Islet precursor cell (in vitro differentiated cells): ENCODE data around the gene RASD2.

Experiments
- DNase-seq: peaks from one replicate; pipeline ENCODE4 v3.0.0-alpha.2; 2018

RASD2 gene

DNA sequence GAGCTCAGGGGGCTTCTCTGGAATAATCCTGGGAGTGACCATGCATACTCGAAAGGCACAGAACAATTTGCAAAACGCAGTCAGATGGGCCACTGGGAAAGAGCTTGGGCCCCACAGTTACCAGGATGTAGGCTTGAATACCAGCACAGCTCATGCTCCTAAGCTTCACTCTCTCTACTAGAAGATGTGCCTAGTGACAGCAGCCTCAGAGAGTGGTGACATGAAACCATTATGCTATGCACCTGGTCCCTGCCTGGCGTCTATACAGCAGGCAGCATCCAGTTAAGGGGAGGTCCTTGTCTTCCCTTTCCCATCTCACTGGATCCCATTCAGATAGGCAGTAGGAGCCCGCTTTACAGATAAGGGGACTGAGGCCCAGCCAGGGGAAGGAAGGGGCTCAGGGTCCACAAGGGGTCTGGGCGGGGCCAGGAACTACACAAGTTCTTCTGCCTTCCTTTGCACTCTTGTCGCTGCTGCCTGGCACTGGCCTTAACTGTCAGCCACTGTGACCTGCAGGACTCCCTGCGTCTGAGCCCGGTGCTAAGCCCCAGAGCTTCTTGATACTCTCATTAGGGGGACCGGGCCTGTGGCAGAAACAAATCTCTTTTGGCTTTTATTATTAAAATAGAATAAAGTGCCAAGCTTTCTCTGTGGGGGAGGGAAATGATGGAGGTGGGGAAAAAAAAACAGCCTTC is 21.2 kb upstream of the RASD2 start:
- no peak for DNase-seq

DNA sequence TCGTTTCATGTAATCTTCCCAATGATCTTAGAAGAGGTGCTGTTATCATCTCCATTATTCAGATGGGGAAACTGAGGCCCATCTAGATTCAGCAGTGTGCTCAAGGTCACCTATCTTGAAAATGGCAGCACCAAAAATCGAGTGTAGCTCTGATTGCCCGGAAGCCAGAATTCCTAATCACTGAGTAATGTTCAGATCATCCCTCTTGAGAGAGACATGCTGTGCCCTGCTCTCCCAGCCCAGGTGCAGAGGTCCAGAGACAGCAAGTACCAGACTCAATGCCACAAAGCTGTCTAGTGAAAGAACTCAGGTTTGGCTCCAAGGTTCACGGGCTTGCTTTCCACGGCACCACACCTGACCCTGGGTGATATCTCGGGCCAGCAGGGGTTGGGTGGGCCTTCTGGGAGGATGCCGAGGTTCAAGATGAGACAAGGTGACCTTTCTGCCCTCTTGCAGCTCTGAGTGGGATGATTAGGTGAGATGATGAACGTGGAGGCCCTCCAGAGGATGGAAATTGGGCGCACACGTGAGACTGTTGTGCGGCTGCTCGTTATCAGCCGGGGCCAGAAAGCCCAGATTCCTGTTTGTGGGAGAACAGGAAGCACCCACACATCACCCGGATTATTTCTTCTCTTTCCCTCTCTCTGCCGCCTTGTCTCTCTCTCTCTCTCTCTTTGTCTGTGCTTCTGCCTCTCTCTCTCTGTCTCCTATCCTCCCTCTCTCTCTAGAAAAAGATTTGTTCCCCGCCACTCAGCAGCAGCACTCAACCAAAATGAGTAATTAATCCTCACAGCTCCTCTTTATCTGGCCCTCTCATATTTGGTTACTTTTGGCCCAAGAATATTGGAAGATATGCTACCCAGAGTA is 19.0 kb upstream of the RASD2 start:
- DNase-seq = no peak

DNA sequence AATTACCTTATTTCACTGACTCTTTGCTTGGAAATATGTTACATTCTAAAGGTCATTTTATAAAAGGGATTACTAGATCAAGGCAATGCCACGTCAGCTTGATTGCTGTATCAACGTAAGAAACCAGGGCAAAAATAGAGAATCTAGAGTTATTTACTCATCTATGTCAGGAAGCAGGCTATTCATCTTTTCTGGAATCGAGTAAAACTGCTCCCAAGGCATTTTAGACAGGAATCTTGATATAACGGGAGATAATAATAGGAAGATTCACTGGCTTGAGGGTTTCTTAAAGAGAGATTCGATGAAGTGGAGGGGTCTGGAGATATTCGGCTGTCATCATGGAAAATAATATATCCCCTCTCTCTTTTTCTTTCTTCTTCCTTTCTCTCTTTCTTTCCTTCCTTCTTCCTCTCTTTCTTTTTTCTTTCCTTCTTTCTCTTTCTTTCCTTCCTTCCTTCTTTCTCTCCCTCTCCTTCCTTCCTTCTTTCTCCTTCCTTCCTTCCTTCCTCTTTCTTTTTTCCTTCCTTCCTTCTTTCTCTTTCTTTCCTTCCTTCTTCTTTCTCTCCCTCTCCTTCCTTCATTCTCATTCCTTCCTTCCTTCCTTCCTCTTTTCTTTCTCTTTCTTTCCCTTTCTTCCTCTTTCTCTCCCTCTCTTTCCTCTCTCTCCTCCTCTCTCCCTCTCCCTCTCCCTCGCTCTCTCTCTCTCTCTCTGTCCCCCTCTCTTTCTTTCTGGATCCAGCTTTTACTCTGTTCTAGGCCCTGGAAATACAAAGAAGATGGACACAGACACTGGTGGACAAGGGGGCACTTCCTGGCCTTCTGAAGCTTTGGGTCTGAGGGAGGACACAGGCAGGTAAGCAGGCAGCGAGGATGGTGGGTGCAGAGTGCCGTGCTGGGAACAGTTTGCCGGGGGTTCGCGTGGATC is 18.1 kb upstream of the RASD2 start:
- no peak for DNase-seq

DNA sequence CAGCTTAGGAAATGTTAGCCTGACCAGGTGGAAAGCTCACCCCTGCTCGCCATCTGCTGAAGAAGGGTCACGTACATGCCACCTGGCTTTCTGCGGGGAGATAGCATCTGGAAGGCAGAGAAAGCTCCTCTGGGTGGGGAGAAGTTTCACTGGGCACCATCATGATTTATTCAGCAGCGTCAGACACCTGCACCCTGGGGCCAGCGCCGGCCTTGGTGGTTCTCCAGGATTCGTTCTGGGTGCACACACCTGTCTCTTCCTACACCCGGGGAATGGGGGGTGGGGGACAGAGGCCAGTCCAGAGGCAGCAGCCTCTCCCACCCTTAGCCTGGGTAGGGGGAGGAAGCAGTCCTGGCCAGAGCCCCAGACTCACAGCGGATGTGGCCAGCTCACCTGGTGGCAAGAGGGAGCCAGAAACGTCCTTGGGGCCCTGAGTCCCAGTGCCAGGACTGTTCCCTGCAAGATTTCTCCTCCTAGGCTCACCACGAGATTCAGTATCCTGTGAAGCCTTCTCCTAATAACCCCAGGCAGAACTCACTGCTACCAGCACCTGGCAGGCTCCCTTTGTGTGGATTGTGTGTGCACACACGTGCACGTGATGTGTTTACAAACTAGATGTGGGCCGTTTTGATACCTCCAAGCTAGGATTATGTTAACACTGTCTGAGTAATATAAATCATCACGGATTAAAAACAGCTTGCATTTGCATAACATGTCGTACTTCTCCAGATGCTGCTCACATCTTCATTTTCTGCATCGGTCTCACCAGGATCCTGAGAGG is 17.3 kb upstream of the RASD2 start:
- no peak for DNase-seq

DNA sequence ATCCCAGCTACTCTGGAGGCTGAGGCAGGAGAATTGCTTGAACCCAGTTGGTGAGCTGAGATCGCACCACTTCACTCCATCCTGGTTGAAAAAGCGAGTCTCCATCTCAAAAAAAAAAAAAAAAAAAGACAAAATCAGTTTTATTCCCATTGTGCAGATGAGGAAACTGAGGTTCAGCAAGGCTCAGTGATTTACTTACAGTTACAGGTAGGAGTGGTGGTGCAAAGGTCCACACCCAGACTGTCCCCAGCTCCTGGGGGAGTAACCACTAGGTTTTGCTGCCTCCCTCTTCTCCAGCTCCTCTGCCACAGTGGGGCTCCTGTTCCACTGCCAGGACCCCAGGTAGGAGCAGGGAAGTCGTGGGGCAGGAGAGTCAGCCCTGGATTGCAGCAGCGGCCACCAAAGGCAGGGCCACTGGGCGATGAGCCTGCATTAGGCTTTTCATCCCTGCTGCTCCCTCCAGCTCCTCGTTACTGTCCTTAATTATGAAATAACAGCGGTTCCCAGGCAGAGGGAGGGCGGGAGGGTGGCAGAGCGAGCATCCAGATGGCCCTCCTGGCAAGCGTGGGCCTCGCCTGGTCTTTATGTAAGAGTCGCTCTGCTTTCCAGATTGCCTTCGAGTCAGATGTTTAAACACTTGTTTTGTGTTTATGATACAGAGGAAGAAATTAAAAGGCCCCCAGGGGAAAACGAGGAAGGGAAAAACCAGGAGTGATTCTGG is 15.5 kb upstream of the RASD2 start:
- DNase-seq = no peak

DNA sequence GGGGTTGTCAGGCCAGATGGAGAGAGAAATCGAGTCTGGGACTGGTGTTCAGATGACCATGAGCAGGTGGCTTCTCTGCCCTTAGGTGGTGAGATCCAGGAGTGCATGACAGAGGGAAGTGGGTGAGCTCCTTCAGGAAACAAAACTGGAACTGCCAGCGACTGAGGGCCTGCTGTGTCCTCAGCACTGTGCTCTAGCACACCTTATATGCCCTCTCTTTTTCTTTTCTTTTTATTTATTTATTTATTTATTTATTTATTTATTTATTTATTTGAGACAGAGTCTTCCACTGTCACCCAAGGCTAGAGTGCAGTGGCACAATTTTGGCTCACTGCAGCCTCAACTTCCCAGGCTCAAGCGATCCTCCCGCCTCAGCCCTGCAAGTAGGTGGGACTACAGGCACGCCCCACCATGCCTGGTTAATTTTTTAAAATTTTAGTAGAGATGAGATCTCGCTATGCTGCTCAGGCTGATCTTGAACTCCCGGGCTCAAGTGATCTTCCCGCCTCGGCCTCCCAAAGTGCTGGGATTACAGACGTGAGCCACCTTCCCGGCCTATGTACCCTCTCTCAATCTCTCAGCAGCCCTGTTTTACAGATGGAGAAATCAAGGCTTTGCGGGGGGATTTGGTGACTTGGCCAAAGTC is 14.8 kb upstream of the RASD2 start:
- no peak for DNase-seq

DNA sequence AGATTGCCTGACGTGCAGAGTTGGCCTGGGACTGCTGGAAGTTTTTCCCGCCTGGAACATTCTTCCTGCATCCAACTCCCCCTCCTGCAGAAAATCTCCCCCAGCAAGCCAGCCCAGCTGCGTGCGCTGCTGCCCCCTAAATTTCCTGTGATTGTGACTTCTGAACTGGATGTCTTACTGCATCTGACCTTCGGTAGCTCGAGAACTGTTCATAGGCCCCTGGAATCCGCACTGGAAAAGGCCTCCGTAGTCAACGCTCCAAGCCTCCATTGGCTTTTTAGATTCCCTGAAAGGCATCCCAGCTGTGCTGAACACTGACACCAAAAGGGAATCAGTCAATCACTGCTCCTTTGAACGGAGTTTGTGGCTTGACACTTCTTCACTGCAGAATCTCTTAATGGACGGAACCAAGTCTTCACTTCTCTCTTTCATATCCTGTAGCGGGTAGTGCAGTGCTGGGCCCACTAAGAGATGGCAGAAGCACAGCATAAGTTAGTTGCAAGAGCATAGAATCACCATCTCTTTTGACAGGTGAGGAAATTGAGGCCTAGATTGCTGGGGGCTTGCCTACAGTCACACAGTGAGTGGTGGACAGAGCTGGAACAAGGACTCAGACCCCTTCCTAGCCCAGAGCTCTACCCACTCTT is 14.2 kb upstream of the RASD2 start:
- DNase-seq = no peak

DNA sequence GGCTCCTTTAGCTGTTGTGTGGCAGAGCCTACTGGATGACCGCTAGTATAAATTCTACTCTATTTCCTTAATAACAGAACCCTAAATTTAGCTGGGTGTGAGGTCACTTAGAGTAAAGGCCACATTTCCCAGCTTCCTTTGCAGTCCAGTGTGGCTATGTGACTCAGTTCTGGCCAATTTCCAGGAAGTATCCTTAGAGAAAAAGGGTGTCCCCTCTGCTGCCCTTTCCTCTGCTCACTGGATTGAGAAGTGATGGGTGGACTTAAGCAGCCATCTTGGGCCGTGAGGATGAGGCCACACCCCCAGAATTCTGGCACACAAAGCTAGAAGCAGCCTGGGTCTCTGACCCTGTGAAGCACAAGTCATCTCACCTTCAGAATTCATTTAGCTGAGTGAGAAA is 11.7 kb upstream of the RASD2 start:
- no peak for DNase-seq

DNA sequence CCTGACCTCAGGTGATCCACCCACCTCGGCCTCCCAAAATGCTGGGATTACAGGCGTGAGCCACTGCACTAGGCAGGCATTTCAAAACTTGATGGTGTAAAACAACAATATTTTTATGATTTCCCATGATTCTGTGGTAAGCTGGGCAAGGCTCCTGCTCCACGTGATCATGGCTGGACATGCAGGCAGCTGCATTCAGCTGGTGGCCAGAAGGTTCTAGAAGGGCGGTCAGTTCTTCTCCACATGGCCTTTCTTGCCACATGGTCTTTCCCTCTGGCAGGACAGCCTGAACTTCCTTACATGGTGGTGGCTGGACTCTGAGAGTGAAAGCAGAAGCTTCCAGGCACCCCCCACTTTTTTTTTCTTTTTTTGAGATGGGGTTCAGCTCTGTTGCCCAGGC is 9.9 kb upstream of the RASD2 start:
- DNase-seq = no peak

DNA sequence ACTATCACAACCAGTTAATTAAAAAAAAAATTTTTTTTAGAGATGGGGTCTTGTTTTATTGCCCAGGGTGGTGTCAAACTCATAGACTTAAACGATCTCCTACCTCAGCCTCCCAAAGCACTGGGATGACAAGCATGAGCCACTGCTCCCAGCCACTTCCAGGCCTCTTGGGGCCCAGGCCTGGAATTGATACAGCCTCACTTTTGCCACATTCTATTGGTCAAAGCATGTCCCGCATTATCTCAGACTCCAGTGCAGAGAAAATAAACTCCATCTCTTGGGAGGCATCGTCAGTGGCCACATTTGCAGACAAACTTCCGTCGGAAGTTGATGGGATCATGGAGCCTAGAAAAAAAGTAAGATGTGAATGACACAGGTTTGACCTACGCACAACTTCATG is 9.4 kb upstream of the RASD2 start:
- no peak for DNase-seq

DNA sequence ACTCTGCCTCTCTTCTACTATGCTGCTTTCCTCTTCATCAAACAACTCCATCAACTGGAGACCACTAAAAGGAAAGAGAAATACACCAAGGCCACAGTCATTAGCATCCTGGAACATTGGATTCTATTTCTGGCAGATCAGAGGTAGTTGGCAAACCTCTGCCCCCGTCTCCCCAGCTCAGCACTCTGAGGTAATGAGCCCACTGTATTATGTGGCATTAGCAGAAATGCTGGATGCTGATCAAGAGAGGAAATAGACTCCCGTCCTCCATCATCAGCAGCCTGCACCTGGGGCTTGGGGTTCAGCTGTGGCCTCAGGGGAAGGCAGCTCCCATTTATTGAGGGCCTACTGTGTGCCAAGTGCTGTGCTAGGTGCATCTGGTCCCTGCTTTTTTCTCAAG is 9.0 kb upstream of the RASD2 start:
- no peak for DNase-seq

DNA sequence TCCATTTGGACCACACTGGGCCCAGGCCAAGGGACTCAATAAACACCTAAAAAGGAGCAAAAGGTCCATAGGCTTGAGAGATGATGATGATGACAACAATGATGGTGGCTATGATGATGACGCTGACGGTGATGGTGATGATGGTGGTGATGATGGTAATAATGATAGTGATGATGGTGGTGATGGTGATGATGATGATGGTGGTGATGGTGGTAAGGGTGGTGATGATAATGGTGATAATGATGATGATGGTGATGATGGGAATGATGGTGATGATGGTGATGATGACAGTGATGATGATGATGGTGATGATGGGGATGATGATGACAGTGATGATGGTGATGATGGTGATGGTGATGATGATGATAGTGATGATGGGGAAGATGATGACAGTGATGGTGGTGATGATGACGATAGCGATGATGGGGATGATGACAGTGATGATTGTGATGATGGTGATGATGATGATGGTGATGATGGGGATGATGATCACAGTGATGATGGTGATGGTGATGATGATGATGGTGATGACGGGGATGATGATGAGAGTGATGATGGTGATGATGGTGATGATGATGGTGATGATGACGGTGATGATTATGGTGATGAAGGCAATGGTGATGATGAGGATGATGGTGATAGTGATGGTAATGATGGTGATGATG is 7.1 kb upstream of the RASD2 start:
- DNase-seq = no peak

DNA sequence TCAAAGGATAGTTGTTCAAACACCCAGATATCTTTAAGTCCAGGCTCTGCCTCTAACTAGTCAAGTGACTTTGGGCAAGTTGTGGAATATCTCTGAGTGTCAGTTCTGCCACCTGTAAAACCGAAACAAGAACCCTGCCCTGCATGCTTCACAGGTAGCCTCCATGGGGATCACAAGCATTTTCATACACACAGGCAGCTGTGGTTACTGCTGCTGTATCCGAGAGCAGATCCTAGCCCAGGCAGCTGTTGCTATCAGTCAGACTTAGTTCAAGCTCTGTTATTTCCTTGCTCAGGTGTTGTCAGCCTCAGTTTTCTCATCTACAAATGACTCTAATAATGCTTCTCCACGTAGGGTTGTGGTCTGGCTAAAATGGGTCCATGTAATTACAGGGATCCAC is 6.5 kb upstream of the RASD2 start:
- no peak for DNase-seq

DNA sequence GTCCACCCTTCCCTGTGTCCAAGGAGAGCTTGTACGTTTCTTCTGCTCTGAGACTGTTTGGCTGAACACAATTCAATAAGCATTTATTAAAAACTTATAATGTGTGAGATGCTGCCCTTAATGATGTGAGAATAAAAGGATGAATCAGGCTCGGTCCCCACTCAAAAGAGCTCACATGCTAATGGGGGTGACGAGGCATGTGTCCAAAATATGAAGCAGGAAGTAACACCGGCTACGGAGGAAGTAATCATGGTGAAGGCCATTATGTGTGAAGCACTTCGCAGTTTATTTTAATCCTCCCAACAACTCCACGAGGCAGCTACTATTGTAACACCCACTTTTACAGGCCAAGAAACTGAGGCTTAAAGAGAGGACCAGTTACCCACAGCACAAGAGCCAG is 3.4 kb upstream of the RASD2 start:
- DNase-seq = no peak

DNA sequence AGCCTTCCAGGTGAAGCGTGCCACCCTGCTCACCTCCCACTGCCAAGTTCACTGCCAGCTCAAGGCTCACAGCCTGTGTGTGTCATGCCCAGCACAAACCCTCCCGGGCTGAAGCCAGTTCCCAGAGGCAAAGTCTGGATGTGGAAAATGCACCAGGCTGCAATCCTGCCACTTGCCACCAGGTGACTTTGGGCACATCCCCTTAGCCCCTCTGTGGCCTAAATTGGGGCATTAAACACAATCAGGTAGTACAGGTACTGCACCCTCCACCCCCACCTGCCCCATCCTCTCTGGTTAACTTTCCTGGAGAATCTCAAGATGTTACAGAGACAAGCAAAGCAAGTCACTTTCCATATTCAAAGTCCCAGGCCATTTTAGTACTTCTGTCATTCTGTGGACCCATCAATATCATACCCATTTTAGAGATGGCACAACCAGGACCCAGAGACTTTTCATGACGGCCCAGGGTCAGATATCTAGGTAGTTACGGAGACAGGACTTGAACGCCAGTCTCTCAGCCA is 1.8 kb upstream of the RASD2 start:
- peak; percentile 75 for DNase-seq

DNA sequence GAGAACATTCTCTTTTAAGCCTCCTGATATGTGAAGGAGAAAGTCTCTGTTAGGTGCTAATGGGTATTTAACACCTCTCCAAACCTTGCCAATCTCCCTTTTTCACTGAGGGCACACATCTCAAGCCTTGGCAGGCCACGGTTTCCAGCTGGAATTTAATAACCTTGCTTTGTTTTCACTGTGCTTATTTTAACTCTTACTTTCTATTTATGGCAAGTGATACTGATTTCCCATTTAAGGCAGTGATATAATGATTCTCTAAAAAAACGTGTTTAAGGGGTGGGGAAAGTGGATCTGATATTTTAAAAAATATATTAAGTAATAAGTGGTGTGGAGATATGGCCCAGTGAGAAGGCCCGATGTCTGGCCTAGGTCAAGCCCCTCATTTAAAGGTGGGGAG is 1.1 kb upstream of the RASD2 start:
- no peak for DNase-seq

DNA sequence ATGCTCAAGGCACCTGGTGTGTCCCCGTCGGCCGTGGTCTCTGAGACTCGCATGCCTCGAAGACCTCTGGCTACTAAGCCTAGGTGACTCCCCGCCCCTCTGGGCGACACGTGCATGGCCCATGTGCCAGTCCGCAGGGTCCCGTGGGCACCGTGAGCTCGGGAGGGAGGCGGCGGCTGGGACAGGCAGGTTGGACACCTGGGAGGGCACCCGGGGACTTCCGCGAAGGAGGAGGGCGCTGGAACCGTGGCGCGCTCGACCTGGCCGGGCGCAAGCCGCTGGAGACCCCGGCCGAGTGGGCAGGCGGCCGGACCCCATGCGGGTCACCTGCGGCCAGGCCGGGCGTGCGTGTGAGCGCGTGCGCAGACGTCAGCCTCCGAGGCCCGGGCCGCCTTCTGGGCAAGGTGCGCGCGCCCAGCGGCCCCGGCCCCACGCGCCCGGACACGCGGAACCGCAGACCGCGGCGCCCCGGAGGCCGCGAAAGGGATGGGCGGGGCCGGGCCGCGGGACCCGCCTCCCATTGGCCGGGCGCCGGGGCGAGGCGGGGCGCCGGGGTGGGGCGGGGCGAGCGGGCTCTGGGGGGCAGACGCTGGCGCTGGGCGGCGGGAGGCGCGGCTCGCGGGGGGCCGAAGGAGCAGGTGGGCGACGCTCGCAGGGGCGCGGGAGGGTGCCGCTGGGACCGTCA is 579 bp upstream of the RASD2 start:
- peak; percentile 68 for DNase-seq

DNA sequence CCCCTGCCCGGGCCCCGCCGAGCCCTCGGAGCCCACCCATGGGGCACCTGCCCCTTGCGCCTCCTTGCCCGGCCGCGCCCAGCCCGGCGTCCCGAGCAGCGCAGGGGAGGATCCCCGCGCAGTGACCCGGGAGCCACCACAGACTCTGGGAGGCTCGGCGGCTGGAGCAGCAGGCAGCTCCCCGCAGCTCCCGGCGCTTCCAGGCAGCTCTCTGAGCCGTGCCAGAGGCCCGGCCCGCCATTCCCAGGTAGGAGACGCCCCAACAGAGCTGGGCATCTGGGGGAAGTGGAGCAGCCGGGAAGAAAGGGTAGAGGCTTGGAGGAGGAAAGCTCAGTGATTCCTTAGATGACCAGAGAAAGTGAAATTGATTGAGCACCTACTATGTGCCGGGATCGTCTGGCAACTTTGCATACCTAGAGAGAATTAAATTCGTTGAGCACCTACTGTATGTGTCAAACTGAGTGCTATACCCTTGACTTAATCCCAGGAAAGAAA is 670 bp downstream of the RASD2 start:
- DNase-seq = no peak
